H9 (cell line): ENCODE data around the gene VGF. TPM values are rescaled to one million over a fixed set of nuclear protein-coding genes. Genes with fewer than 3 reads are reported as not detected.

Source experiments
- DNase-seq: peaks from one replicate; pipeline ENCODE4 v3.0.0-alpha.2; 2017
- H2AFZ ChIP-seq: one replicate; pipeline ENCODE4 v1.6.1; 2013; ENCODE audit warnings: mild to moderate bottlenecking, low read length, control low read depth, moderate library complexity
- H2AK5ac ChIP-seq: 2 replicates; pipeline ENCODE4 v1.6.1; 2013; ENCODE audit warnings: low read length, control low read depth, mixed read lengths; ENCODE audit not compliant: insufficient read length
- H2BK120ac ChIP-seq: one replicate; pipeline ENCODE4 v1.6.1; 2013; ENCODE audit warnings: low read depth, mild to moderate bottlenecking, low read length, control low read depth, inconsistent platforms; ENCODE audit not compliant: poor library complexity, severe bottlenecking
- H2BK12ac ChIP-seq: 2 replicates; pipeline ENCODE4 v1.6.1; 2013; ENCODE audit warnings: low read length, control low read depth, mixed read lengths, low read depth; ENCODE audit not compliant: insufficient read length
- H2BK15ac ChIP-seq: 2 replicates; pipeline ENCODE4 v1.6.1; 2013; ENCODE audit warnings: low read depth, low read length, control low read depth
- H2BK20ac ChIP-seq: one replicate; pipeline ENCODE4 v1.6.1; 2013; ENCODE audit warnings: low read depth, mild to moderate bottlenecking, low read length, control low read depth, inconsistent platforms; ENCODE audit not compliant: poor library complexity, severe bottlenecking
- H2BK5ac ChIP-seq: 2 replicates; pipeline ENCODE4 v1.6.1; 2013; ENCODE audit warnings: low read length, control low read depth, mixed read lengths; ENCODE audit not compliant: insufficient read length
- H3K14ac ChIP-seq: 2 replicates; pipeline ENCODE4 v1.6.1; 2013; ENCODE audit warnings: low read length, control low read depth; ENCODE audit not compliant: insufficient read depth
- H3K18ac ChIP-seq: 2 replicates; pipeline ENCODE4 v1.6.1; 2013; ENCODE audit warnings: low read depth, mild to moderate bottlenecking, mixed read lengths, low read length, control low read depth; ENCODE audit not compliant: insufficient read length
- H3K23ac ChIP-seq: 2 replicates; pipeline ENCODE4 v1.6.1; 2013; ENCODE audit warnings: low read length, control low read depth, mixed read lengths, low read depth; ENCODE audit not compliant: insufficient read length
- H3K23me2 ChIP-seq: 2 replicates; pipeline ENCODE4 v1.6.1; 2013; ENCODE audit warnings: low read depth, mild to moderate bottlenecking, mixed read lengths, low read length, control low read depth; ENCODE audit not compliant: insufficient read length, poor library complexity, severe bottlenecking
- H3K27ac ChIP-seq: 2 replicates; pipeline ENCODE4 v1.5.1; 2013; ENCODE audit warnings: low read length, control low read depth, mixed read lengths, low read depth; ENCODE audit not compliant: insufficient read length
- H3K27me3 ChIP-seq: 2 replicates; pipeline ENCODE4 v1.6.1; 2013; ENCODE audit warnings: low read length, control low read depth, inconsistent platforms; ENCODE audit not compliant: insufficient read depth
- H3K4ac ChIP-seq: 2 replicates; pipeline ENCODE4 v1.6.1; 2013; ENCODE audit warnings: low read depth, mild to moderate bottlenecking, control low read depth, inconsistent platforms, low read length, moderate library complexity
- H3K4me1 ChIP-seq: 2 replicates; pipeline ENCODE4 v1.6.1; 2013; ENCODE audit warnings: low read length, control low read depth, inconsistent platforms; ENCODE audit not compliant: insufficient read depth
- H3K4me2 ChIP-seq: 2 replicates; pipeline ENCODE4 v1.6.1; 2013; ENCODE audit warnings: low read length, control low read depth, mixed read lengths; ENCODE audit not compliant: insufficient read length, insufficient read depth
- H3K56ac ChIP-seq: 2 replicates; pipeline ENCODE4 v1.6.1; 2013; ENCODE audit warnings: low read depth, mild to moderate bottlenecking, mixed read lengths, low read length, control low read depth; ENCODE audit not compliant: insufficient read length
- H3K79me1 ChIP-seq: 2 replicates; pipeline ENCODE4 v1.6.1; 2013; ENCODE audit warnings: low read depth, mild to moderate bottlenecking, moderate library complexity, low read length, control low read depth, inconsistent platforms; ENCODE audit not compliant: insufficient read depth, poor library complexity, severe bottlenecking
- H3K79me2 ChIP-seq: 2 replicates; pipeline ENCODE4 v1.6.1; 2013; ENCODE audit warnings: low read length, control low read depth, inconsistent platforms; ENCODE audit not compliant: insufficient read depth
- H3K9ac ChIP-seq: 2 replicates; pipeline ENCODE4 v1.6.1; 2013; ENCODE audit warnings: low read length, control low read depth, mixed read lengths; ENCODE audit not compliant: insufficient read length; ENCODE audit errors: extremely low read depth
- H3K9me3 ChIP-seq: one replicate; pipeline ENCODE4 v1.6.1; 2013; ENCODE audit warnings: low read depth, low read length, inconsistent platforms; ENCODE audit not compliant: control insufficient read depth
- H3T11ph ChIP-seq: one replicate; pipeline ENCODE4 v1.6.1; 2013; ENCODE audit warnings: mild to moderate bottlenecking, low read length, control low read depth, inconsistent platforms
- H4K20me1 ChIP-seq: one replicate; pipeline ENCODE4 v1.6.1; 2013; ENCODE audit not compliant: control insufficient read depth, insufficient read length, insufficient read depth
- H4K5ac ChIP-seq: 2 replicates; pipeline ENCODE4 v1.6.1; 2013; ENCODE audit warnings: low read depth, mild to moderate bottlenecking, mixed read lengths, low read length, control low read depth; ENCODE audit not compliant: insufficient read length
- H4K8ac ChIP-seq: replicated peaks from 2 replicates; pipeline ENCODE4 v1.6.1; 2013; ENCODE audit warnings: low read length, control low read depth, mixed read lengths, low read depth; ENCODE audit not compliant: insufficient read length
- H4K91ac ChIP-seq: 2 replicates; pipeline ENCODE4 v1.6.1; 2013; ENCODE audit warnings: low read depth, mild to moderate bottlenecking, moderate library complexity, mixed read lengths, low read length, control low read depth; ENCODE audit not compliant: insufficient read length
- H3K27ac Mint-ChIP-seq, 3 experiments: 2 replicates in 2 of 3; 3 replicates in 1 of 3; pipeline ENCODE4 v1.8.0; 2020 to 2021; ENCODE audit warnings: mixed read lengths in 3 of 3, mild to moderate bottlenecking in 1 of 3, moderate library complexity in 1 of 3
- H3K27me3 Mint-ChIP-seq: 2 replicates; pipeline ENCODE4 v1.8.0; 2021; ENCODE audit warnings: low read depth, mild to moderate bottlenecking, moderate library complexity, mixed read lengths
- H3K36me3 Mint-ChIP-seq, 3 experiments: 2 replicates in 2 of 3; 3 replicates in 1 of 3; pipeline ENCODE4 v1.8.0; 2020 to 2021; ENCODE audit warnings: low read depth in 3 of 3, mixed read lengths in 3 of 3; ENCODE audit not compliant: insufficient read depth in 1 of 3
- H3K4me1 Mint-ChIP-seq, 2 experiments: 2 replicates each; pipeline ENCODE4 v1.8.0; 2020; ENCODE audit warnings: mixed read lengths in 2 of 2
- H3K4me3 Mint-ChIP-seq, 2 experiments: 2 replicates in 1 of 2; 3 replicates in 1 of 2; pipeline ENCODE4 v1.8.0; 2020 to 2021; ENCODE audit warnings: mild to moderate bottlenecking in 2 of 2, mixed read lengths in 2 of 2, moderate library complexity in 1 of 2
- H3K9me3 Mint-ChIP-seq, 2 experiments: 2 replicates in 1 of 2; 3 replicates in 1 of 2; pipeline ENCODE4 v1.8.0; 2020; ENCODE audit warnings: mild to moderate bottlenecking in 2 of 2, mixed read lengths in 2 of 2, moderate library complexity in 1 of 2
- CTCF ChIP-seq: fragments of 200-600 bp; sonication (generic); conservative IDR thresholded peaks from 3 replicates; pipeline ENCODE4 v1.8.0; 2021; ENCODE audit warnings: antibody characterized with exemption, mild to moderate bottlenecking
- WGBS: extraction: QIAGEN DNeasy Blood & Tissue Kit; methylation state at CpG from one replicate; pipeline ENCODE4 v1.1.7; 2013; ENCODE audit warnings: missing lambda C conversion rate, low lambda C conversion rate, mixed read lengths; ENCODE audit not compliant: insufficient read length; ENCODE audit errors: extremely low coverage; 5-methylcytosine and 5-hydroxymethylcytosine counted together
- total RNA-seq: library from RNA; stranded (reverse); gene quantifications from 2 replicates; pipeline ENCODE4 v1.2.1, GENCODE V29; 2021

The VGF gene
- total RNA-seq, 1 experiment from 2014 or later: 37.1 TPM

DNA sequence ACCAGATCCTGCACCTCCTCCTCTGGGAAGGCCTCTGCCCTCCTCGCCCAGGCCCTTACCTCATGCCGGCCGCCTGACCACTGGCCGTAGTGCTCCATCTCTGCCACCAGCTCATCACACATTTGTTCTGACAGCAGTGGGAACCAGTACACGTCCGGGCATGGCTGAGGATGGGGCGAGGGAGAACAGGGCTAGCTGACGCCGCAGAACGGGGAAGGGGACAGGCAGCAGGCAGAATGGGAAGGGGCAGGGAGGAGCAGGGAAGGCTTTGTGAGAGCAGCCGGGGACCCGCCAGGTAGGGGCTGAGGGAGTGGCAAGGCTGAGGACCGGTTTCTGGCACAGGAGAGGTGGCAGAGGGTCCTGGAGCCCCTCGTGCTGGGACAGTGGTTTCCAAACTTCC lies 43.4 kb upstream of the VGF start:
- no peak overlapping the region for H3K4ac ChIP-seq
- DNase-seq: no peak
- H3T11ph ChIP-seq: no peak overlapping the region
- no peaks in the 10 kb centered on the region for H3K79me1 ChIP-seq
- H3K56ac ChIP-seq: no peak overlapping the region
- H2BK20ac ChIP-seq: no peak overlapping the region
- H2AK5ac ChIP-seq: no peak overlapping the region
- no peak overlapping the region for H3K9ac ChIP-seq
- H3K27ac ChIP-seq: no peak overlapping the region
- H2BK5ac ChIP-seq: no peak overlapping the region
- H3K18ac ChIP-seq: no peak overlapping the region
- no peak overlapping the region for H2BK15ac ChIP-seq
- H3K9me3 ChIP-seq: no peaks in the 10 kb centered on the region
- no peak overlapping the region for H2BK120ac ChIP-seq
- no peak overlapping the region for H2AFZ ChIP-seq
- H3K4me1 ChIP-seq: no peaks in the 10 kb centered on the region
- Mint-ChIP-seq H3K4me1 (no peaks in the 10 kb centered on the region), H3K36me3 (peaks cover 7 to 43% (median 19%) of the 10 kb centered on the region in 3 experiments; a peak in 6 of 7 replicates), H3K27me3 (no peaks in the 10 kb centered on the region; the same call in none of the 2 replicates), H3K4me3 (no peak overlapping the region), H3K27ac (peak overlapping the region in 1 of 3 experiments; percentile 57; a peak in 1 of 7 replicates), H3K9me3 (no peaks in the 10 kb centered on the region)
- no peak overlapping the region for H4K8ac ChIP-seq
- no peak overlapping the region for H2BK12ac ChIP-seq
- no CpG with 5 or more reads among the region's 14 CpGs for WGBS
- no peaks in the 10 kb centered on the region for H3K27me3 ChIP-seq
- H4K91ac ChIP-seq: no peak overlapping the region
- no peaks in the 10 kb centered on the region for H3K23me2 ChIP-seq
- H4K20me1 ChIP-seq: no peaks in the 10 kb centered on the region
- no peak overlapping the region for H3K14ac ChIP-seq
- no peak overlapping the region for H3K23ac ChIP-seq
- H3K79me2 ChIP-seq: no peaks in the 10 kb centered on the region
- no peak overlapping the region for H4K5ac ChIP-seq
- no peak for TF ChIP-seq CTCF
- no peak overlapping the region for H3K4me2 ChIP-seq
